DOHH2 (cell line): ENCODE results near the gene REV1.

Source experiments
- H3F3A ChIP-seq: fragments of 200-600 bp; sonication (generic), shearing (Covaris generic); 2 replicates; pipeline ENCODE4 v1.6.0; 2016; ENCODE audit warnings: antibody characterized with exemption, mild to moderate bottlenecking; ENCODE audit not compliant: control insufficient read depth, insufficient read depth
- H3K27ac ChIP-seq: fragments of 200-600 bp; sonication (generic); 2 replicates; pipeline ENCODE4 v1.5.1; 2014; ENCODE audit warnings: low read depth, mild to moderate bottlenecking, low read length, moderate library complexity
- H3K27me3 ChIP-seq: fragments of 200-600 bp; sonication (generic); 2 replicates; pipeline ENCODE4 v1.6.1; 2014; ENCODE audit warnings: mild to moderate bottlenecking, low read length, mixed read lengths; ENCODE audit not compliant: control insufficient read depth
- H3K36me3 ChIP-seq: fragments of 200-600 bp; sonication (generic); 2 replicates; pipeline ENCODE4 v1.6.1; 2014; ENCODE audit warnings: mild to moderate bottlenecking, low read length, moderate library complexity, mixed read lengths; ENCODE audit not compliant: control insufficient read depth
- H3K4me1 ChIP-seq: fragments of 200-600 bp; sonication (generic); 2 replicates; pipeline ENCODE4 v1.6.1; 2014; ENCODE audit warnings: mild to moderate bottlenecking, low read length, mixed read lengths; ENCODE audit not compliant: control insufficient read depth
- H3K4me2 ChIP-seq: fragments of 200-600 bp; sonication (generic); 2 replicates; pipeline ENCODE4 v1.6.0; 2014; ENCODE audit warnings: mild to moderate bottlenecking, low read length, moderate library complexity
- H3K4me3 ChIP-seq: fragments of 200-600 bp; sonication (generic); 2 replicates; pipeline ENCODE4 v1.5.1; 2014; ENCODE audit warnings: mild to moderate bottlenecking, low read length, mixed read lengths
- H3K79me2 ChIP-seq: fragments of 200-600 bp; sonication (generic); 2 replicates; pipeline ENCODE4 v1.6.1; 2014; ENCODE audit warnings: mild to moderate bottlenecking, low read length, mixed read lengths; ENCODE audit not compliant: control insufficient read depth
- H3K9me2 ChIP-seq: fragments of 200-600 bp; sonication (generic); replicated peaks from 2 replicates; pipeline ENCODE4 v1.6.1; 2014; ENCODE audit warnings: mild to moderate bottlenecking, low read length, mixed read lengths; ENCODE audit not compliant: control insufficient read depth
- H3K9me3 ChIP-seq: fragments of 200-600 bp; sonication (generic); 2 replicates; pipeline ENCODE4 v1.6.1; 2014; ENCODE audit warnings: antibody characterized with exemption, low read length, mixed read lengths; ENCODE audit not compliant: control insufficient read depth, insufficient read depth
- H4K20me1 ChIP-seq: fragments of 200-600 bp; sonication (generic); 2 replicates; pipeline ENCODE4 v1.6.0; 2014; ENCODE audit warnings: low read depth, mild to moderate bottlenecking, antibody characterized with exemption, low read length, moderate library complexity; ENCODE audit not compliant: control insufficient read depth, insufficient read depth
- CTCF ChIP-seq: fragments of 200-600 bp; sonication (generic); IDR thresholded peaks from one replicate; pipeline ENCODE4 v1.5.1; 2014; ENCODE audit warnings: antibody characterized with exemption, mild to moderate bottlenecking, low read depth, low read length; ENCODE audit not compliant: poor library complexity, severe bottlenecking
- EZH2phosphoT487 ChIP-seq: fragments of 200-600 bp; sonication (generic); IDR thresholded peaks from 2 replicates; pipeline ENCODE4 v1.6.1; 2017; ENCODE audit warnings: borderline replicate concordance, mild to moderate bottlenecking, antibody characterized with exemption, low read length, moderate library complexity, mixed read lengths

The REV1 gene

GRCh38 chr2:99403084-99403483, 86.7 kb downstream of the REV1 start:
- H3K4me3 ChIP-seq = no peak overlapping the region
- peaks cover 29% of the 10 kb centered on the region; the same call in 1 of the 2 replicates for H3F3A ChIP-seq
- no peaks in the 10 kb centered on the region for H4K20me1 ChIP-seq
- no peaks in the 10 kb centered on the region for H3K27me3 ChIP-seq
- no peak overlapping the region for H3K4me2 ChIP-seq
- no peak overlapping the region for H3K27ac ChIP-seq
- H3K36me3 ChIP-seq = peaks cover 91% of the 10 kb centered on the region
- H3K4me1 ChIP-seq = peaks cover 6% of the 10 kb centered on the region
- H3K79me2 ChIP-seq = no peaks in the 10 kb centered on the region
- no peaks in the 10 kb centered on the region for H3K9me2 ChIP-seq
- no peak for TF ChIP-seq EZH2phosphoT487
- TF ChIP-seq CTCF = no peak
- no peaks in the 10 kb centered on the region for H3K9me3 ChIP-seq

- Histone ChIP-seq H3K27ac (no peak overlapping the region), H3K36me3 (peaks cover 95% of the 10 kb centered on the region)
Observed at GRCh38 chr2:99401841-99402240, 88.0 kb downstream of the REV1 start.

GRCh38 chr2:99399795-99400194, 90.0 kb downstream of the REV1 start:
- Histone ChIP-seq H3K36me3 (peaks cover 100% of the 10 kb centered on the region), H3K4me3 (no peak overlapping the region), H4K20me1 (no peaks in the 10 kb centered on the region), H3K27ac (no peak overlapping the region), H3K4me1 (peaks cover 6% of the 10 kb centered on the region), H3K4me2 (no peak overlapping the region), H3K27me3 (no peaks in the 10 kb centered on the region), H3K79me2 (no peaks in the 10 kb centered on the region), H3K9me3 (no peaks in the 10 kb centered on the region), H3K9me2 (no peaks in the 10 kb centered on the region), H3F3A (peaks cover 13% of the 10 kb centered on the region; the same call in 1 of the 2 replicates)
- TF ChIP-seq EZH2phosphoT487 (no peak), CTCF (no peak)

More at GRCh38 chr2:99401841-99402240, 88.0 kb downstream of the REV1 start:
- no peaks in the 10 kb centered on the region for H4K20me1 ChIP-seq
- peaks cover 6% of the 10 kb centered on the region for H3K4me1 ChIP-seq
- H3K27me3 ChIP-seq = no peaks in the 10 kb centered on the region
- H3K79me2 ChIP-seq = no peaks in the 10 kb centered on the region
- peaks cover 23% of the 10 kb centered on the region; the same call in 1 of the 2 replicates for H3F3A ChIP-seq
- H3K4me3 ChIP-seq = no peak overlapping the region
- H3K4me2 ChIP-seq = no peak overlapping the region
- H3K9me2 ChIP-seq = no peaks in the 10 kb centered on the region
- no peak for TF ChIP-seq EZH2phosphoT487
- TF ChIP-seq CTCF = no peak
- H3K9me3 ChIP-seq = no peaks in the 10 kb centered on the region
